Nephron (organoid): Measurements from ENCODE around the gene KIF16B.

Source experiments
- H3K27ac Mint-ChIP-seq, 3 experiments: 2 replicates each; pipeline ENCODE4 v1.8.0; 2020; ENCODE audit warnings: mixed read lengths in 3 of 3, mild to moderate bottlenecking in 2 of 3, moderate library complexity in 1 of 3
- H3K27me3 Mint-ChIP-seq: 2 replicates; pipeline ENCODE4 v1.8.0; 2021; ENCODE audit warnings: low read depth, mild to moderate bottlenecking, moderate library complexity, mixed read lengths
- H3K36me3 Mint-ChIP-seq: 2 replicates; pipeline ENCODE4 v1.8.0; 2020; ENCODE audit warnings: low read depth, mixed read lengths
- H3K4me1 Mint-ChIP-seq: 2 replicates; pipeline ENCODE4 v1.8.0; 2020; ENCODE audit warnings: mixed read lengths
- H3K4me3 Mint-ChIP-seq, 3 experiments: 2 replicates each; pipeline ENCODE4 v1.8.0; 2020; ENCODE audit warnings: mild to moderate bottlenecking in 3 of 3, mixed read lengths in 3 of 3, moderate library complexity in 2 of 3
- H3K9me3 Mint-ChIP-seq: 2 replicates; pipeline ENCODE4 v1.8.0; 2020; ENCODE audit warnings: mixed read lengths
- CTCF ChIP-seq, 3 experiments: fragments of 200-600 bp; sonication (generic); IDR thresholded peaks; one replicate each; pipeline ENCODE4 v1.5.0; 2021; ENCODE audit warnings: antibody characterized with exemption in 3 of 3; ENCODE audit not compliant: unreplicated experiment in 3 of 3

The KIF16B gene

GRCh38 chr20:16367948-16368560 is 205.2 kb downstream of the KIF16B start:
- Mint-ChIP-seq H3K36me3 (peaks cover 54% of the 10 kb centered on the region), H3K4me3 (no peak overlapping the region), H3K4me1 (peaks cover 11% of the 10 kb centered on the region), H3K27me3 (no peaks in the 10 kb centered on the region), H3K9me3 (no peaks in the 10 kb centered on the region), H3K27ac (no peak overlapping the region)
- no peak for TF ChIP-seq CTCF (IDR thresholded peaks at IDR 0.05; ENCODE audit: unreplicated experiment in 3 of 3)

- no peak overlapping the region for H3K4me3 Mint-ChIP-seq
- H3K27ac Mint-ChIP-seq = no peak overlapping the region
- H3K27me3 Mint-ChIP-seq = no peaks in the 10 kb centered on the region
- H3K9me3 Mint-ChIP-seq = no peaks in the 10 kb centered on the region
- H3K4me1 Mint-ChIP-seq = peaks cover 11% of the 10 kb centered on the region
- peaks cover 43% of the 10 kb centered on the region for H3K36me3 Mint-ChIP-seq
- TF ChIP-seq CTCF (IDR thresholded peaks at IDR 0.05; ENCODE audit: unreplicated experiment in 3 of 3) = no peak
Measured at GRCh38 chr20:16366529-16366928, 206.7 kb downstream of the KIF16B start.

GRCh38 chr20:16364320-16364687 is 208.9 kb downstream of the KIF16B start:
- Mint-ChIP-seq H3K27me3 (no peaks in the 10 kb centered on the region), H3K4me1 (peaks cover 11% of the 10 kb centered on the region), H3K36me3 (peaks cover 32% of the 10 kb centered on the region), H3K4me3 (no peak overlapping the region), H3K27ac (no peak overlapping the region), H3K9me3 (no peaks in the 10 kb centered on the region)
- no peak for TF ChIP-seq CTCF (IDR thresholded peaks at IDR 0.05; ENCODE audit: unreplicated experiment in 3 of 3)

GRCh38 chr20:16363506-16364319 is 209.5 kb downstream of the KIF16B start:
- H3K27me3 Mint-ChIP-seq = no peaks in the 10 kb centered on the region
- H3K4me3 Mint-ChIP-seq = no peak overlapping the region
- H3K9me3 Mint-ChIP-seq = no peaks in the 10 kb centered on the region
- no peak for TF ChIP-seq CTCF (IDR thresholded peaks at IDR 0.05; ENCODE audit: unreplicated experiment in 3 of 3)
- peaks cover 11% of the 10 kb centered on the region for H3K4me1 Mint-ChIP-seq
- peaks cover 30% of the 10 kb centered on the region for H3K36me3 Mint-ChIP-seq
- H3K27ac Mint-ChIP-seq = no peak overlapping the region

- no peak for TF ChIP-seq CTCF (IDR thresholded peaks at IDR 0.05; ENCODE audit: unreplicated experiment in 3 of 3)
- Mint-ChIP-seq H3K4me1 (peaks cover 9% of the 10 kb centered on the region), H3K27ac (no peak overlapping the region), H3K4me3 (no peak overlapping the region), H3K36me3 (peaks cover 27% of the 10 kb centered on the region), H3K9me3 (no peaks in the 10 kb centered on the region), H3K27me3 (no peaks in the 10 kb centered on the region)
Measured at GRCh38 chr20:16362642-16363041, 210.6 kb downstream of the KIF16B start.

GRCh38 chr20:16360668-16361067 is 212.6 kb downstream of the KIF16B start:
- Mint-ChIP-seq H3K4me3 (no peak overlapping the region), H3K4me1 (peaks cover 6% of the 10 kb centered on the region), H3K27ac (no peak overlapping the region), H3K9me3 (no peaks in the 10 kb centered on the region), H3K27me3 (no peaks in the 10 kb centered on the region), H3K36me3 (peaks cover 13% of the 10 kb centered on the region)
- TF ChIP-seq CTCF (IDR thresholded peaks at IDR 0.05; ENCODE audit: unreplicated experiment in 3 of 3) = no peak
